GM23338 (cell line): ENCODE results near the gene TSHZ2. TPM values are rescaled to one million over a fixed set of nuclear protein-coding genes. Genes with fewer than 3 reads are reported as not detected.

Experiments
- ATAC-seq: fragments of 200-7000 bp; cut with Tn5 transposase; 3 replicates; pipeline ENCODE4 v1.9.1; 2020
- DNase-seq: peaks from one replicate; pipeline ENCODE4 v3.0.0-alpha.2; 2015; ENCODE audit warnings: low spot score
- H2AFZ ChIP-seq: fragments of 200-600 bp; sonication (generic); 2 replicates; pipeline ENCODE4 v1.8.0; 2016; ENCODE audit warnings: antibody characterized with exemption, mild to moderate bottlenecking, moderate library complexity
- H3F3A ChIP-seq: fragments of 200-600 bp; sonication (generic); replicated peaks from 2 replicates; pipeline ENCODE4 v1.8.0; 2017; ENCODE audit warnings: antibody characterized with exemption, mixed run types, low read depth
- H3K27ac ChIP-seq: fragments of 200-600 bp; sonication (generic); 2 replicates; pipeline ENCODE4 v1.6.1; 2016; ENCODE audit warnings: low read depth
- H3K27me3 ChIP-seq: fragments of 200-600 bp; sonication (generic); 2 replicates; pipeline ENCODE4 v1.8.0; 2016; ENCODE audit warnings: mild to moderate bottlenecking, mixed run types, moderate library complexity; ENCODE audit not compliant: insufficient read depth
- H3K36me3 ChIP-seq: fragments of 200-600 bp; sonication (generic); 2 replicates; pipeline ENCODE4 v1.8.0; 2016; ENCODE audit warnings: mild to moderate bottlenecking; ENCODE audit not compliant: insufficient read depth
- H3K4me1 ChIP-seq: fragments of 200-600 bp; sonication (generic); 2 replicates; pipeline ENCODE4 v1.8.0; 2016; ENCODE audit warnings: mild to moderate bottlenecking, moderate library complexity; ENCODE audit not compliant: insufficient read depth
- H3K4me2 ChIP-seq: fragments of 200-600 bp; sonication (generic); 2 replicates; pipeline ENCODE4 v1.7.1; 2017; ENCODE audit warnings: mixed run types
- H3K4me3 ChIP-seq: fragments of 200-600 bp; sonication (generic); 2 replicates; pipeline ENCODE4 v1.6.1; 2016; ENCODE audit warnings: mixed run types
- H3K79me2 ChIP-seq: fragments of 200-600 bp; sonication (generic); replicated peaks from 2 replicates; pipeline ENCODE4 v1.8.0; 2017; ENCODE audit warnings: mild to moderate bottlenecking; ENCODE audit not compliant: insufficient read depth
- H3K9me2 ChIP-seq: fragments of 200-600 bp; sonication (generic); 2 replicates; pipeline ENCODE4 v1.8.0; 2017; ENCODE audit not compliant: insufficient read depth
- H4K20me1 ChIP-seq: fragments of 200-600 bp; sonication (generic); replicated peaks from 2 replicates; pipeline ENCODE4 v1.8.0; 2017; ENCODE audit warnings: mild to moderate bottlenecking; ENCODE audit not compliant: insufficient read depth
- H3K27ac Mint-ChIP-seq: 2 replicates; pipeline ENCODE4 v1.8.0; 2020; ENCODE audit warnings: inconsistent platforms, mild to moderate bottlenecking, moderate library complexity, mixed read lengths
- H3K27me3 Mint-ChIP-seq: 3 replicates; pipeline ENCODE4 v1.8.0; 2022; ENCODE audit warnings: low read depth, mild to moderate bottlenecking, moderate library complexity, mixed read lengths, inconsistent platforms; ENCODE audit not compliant: insufficient read depth, poor library complexity
- H3K36me3 Mint-ChIP-seq: 3 replicates; pipeline ENCODE4 v1.8.0; 2021; ENCODE audit warnings: low read depth, mild to moderate bottlenecking, inconsistent platforms, moderate library complexity, mixed read lengths
- H3K4me1 Mint-ChIP-seq: 3 replicates; pipeline ENCODE4 v1.8.0; 2020; ENCODE audit warnings: mild to moderate bottlenecking, inconsistent platforms, mixed read lengths
- H3K4me3 Mint-ChIP-seq: 3 replicates; pipeline ENCODE4 v1.8.0; 2021; ENCODE audit warnings: moderate library complexity, mild to moderate bottlenecking, inconsistent platforms, mixed read lengths
- H3K9me3 Mint-ChIP-seq: 3 replicates; pipeline ENCODE4 v1.8.0; 2020; ENCODE audit warnings: moderate library complexity, mild to moderate bottlenecking, inconsistent platforms, mixed read lengths
- CREB1 ChIP-seq: fragments of 250-450 bp; sonication (Bioruptor Pico); IDR thresholded peaks from 2 replicates; pipeline ENCODE4 v1.5.0; 2020; ENCODE audit warnings: low read depth, mild to moderate bottlenecking, moderate library complexity
- EZH2 ChIP-seq: fragments of 200-600 bp; sonication (generic); IDR thresholded peaks from one replicate; pipeline ENCODE4 v1.8.0; 2017; ENCODE audit warnings: antibody characterized with exemption, mild to moderate bottlenecking, low read depth; ENCODE audit not compliant: unreplicated experiment
- EZH2phosphoT487 ChIP-seq: fragments of 200-600 bp; sonication (generic); IDR thresholded peaks from one replicate; pipeline ENCODE4 v1.8.1; 2018; ENCODE audit warnings: antibody characterized with exemption; ENCODE audit not compliant: unreplicated experiment
- JUNB ChIP-seq: IDR thresholded peaks from one replicate; pipeline ENCODE4 v1.6.1; 2016; ENCODE audit warnings: antibody characterized with exemption; ENCODE audit not compliant: unreplicated experiment
- NANOG ChIP-seq: IDR thresholded peaks from 2 replicates; pipeline ENCODE4 v1.6.1; 2016; ENCODE audit warnings: antibody characterized with exemption, borderline replicate concordance
- POLR2AphosphoS5 ChIP-seq: IDR thresholded peaks from 2 replicates; pipeline ENCODE4 v1.6.1; 2016; ENCODE audit warnings: antibody characterized with exemption, low read depth
- STAT1 ChIP-seq: IDR thresholded peaks from one replicate; pipeline ENCODE4 v1.6.1; 2016; ENCODE audit warnings: antibody characterized with exemption; ENCODE audit not compliant: unreplicated experiment
- ZNF114 ChIP-seq: fragments of 250-450 bp; sonication (Bioruptor Pico); IDR thresholded peaks from 2 replicates; pipeline ENCODE4 v1.5.0; 2020; ENCODE audit warnings: mild to moderate bottlenecking, moderate library complexity
- ZNF331 ChIP-seq: fragments of 250-450 bp; sonication (Bioruptor Pico); IDR thresholded peaks from 2 replicates; pipeline ENCODE4 v1.5.0; 2020; ENCODE audit warnings: low read depth, mild to moderate bottlenecking, moderate library complexity
- ZNF462 ChIP-seq: fragments of 250-450 bp; sonication (Bioruptor Pico); IDR thresholded peaks from 2 replicates; pipeline ENCODE4 v1.5.0; 2020; ENCODE audit warnings: mild to moderate bottlenecking, moderate library complexity
- polyA plus RNA-seq: library from polyadenylated mRNA; unstranded; fragments of >200 nt; fragmentation: Nextera tagmentation; extraction: Ambion mirVana; gene quantifications from 2 replicates; pipeline ENCODE4 v1.2.1, GENCODE V29; 2016
- total RNA-seq: library from RNA; depleted of rRNA; stranded (reverse); fragments of >200 nt; shearing (Covaris generic); gene quantifications from 2 replicates; pipeline ENCODE4 v1.2.3, GENCODE V29; 2014
- TF ChIP-seq, protein P1 (sequence below), 2 experiments: fragments of 200-600 bp in 1 of 2; sonication (generic) in 1 of 2; conservative IDR thresholded peaks; 2 replicates each; pipeline versions ENCODE4 v1.5.1 to v1.6.1; 2016 to 2017; ENCODE audit warnings: antibody characterized with exemption in 2 of 2, low read depth in 2 of 2, mild to moderate bottlenecking in 2 of 2, moderate library complexity in 1 of 2
- TF ChIP-seq, protein P2 (sequence below): IDR thresholded peaks from 2 replicates; pipeline ENCODE4 v1.6.1; 2016; ENCODE audit warnings: antibody characterized with exemption

The TSHZ2 gene
- total and polyA plus RNA-seq, 2 experiments from 2014 or later = 0.49 to 1.3 TPM

GRCh38 chr20:53527196-53527595, 555.0 kb downstream of the TSHZ2 start:
- H3K27me3 Mint-ChIP-seq = no peaks in the 10 kb centered on the region
- no peaks in the 10 kb centered on the region for H3K27me3 ChIP-seq
- H4K20me1 ChIP-seq = no peaks in the 10 kb centered on the region
- ATAC-seq (no peak), DNase-seq (no peak)
- H3K36me3 ChIP-seq = no peaks in the 10 kb centered on the region
- no peak overlapping the region for H3K4me2 ChIP-seq
- H3K4me3 Mint-ChIP-seq = no peak overlapping the region
- H3K27ac ChIP-seq = no peak overlapping the region
- no peaks in the 10 kb centered on the region for H3K9me3 Mint-ChIP-seq
- TF ChIP-seq STAT1 (no peak), JUNB (no peak), ZNF114 (no peak), CREB1 (no peak), ZNF462 (no peak), POLR2AphosphoS5 (no peak), EZH2phosphoT487 (no peak), EZH2 (no peak), NANOG (no peak), ZNF331 (CRISPR knock-in tag) (no peak)
- TF ChIP-seq, protein P1, sequence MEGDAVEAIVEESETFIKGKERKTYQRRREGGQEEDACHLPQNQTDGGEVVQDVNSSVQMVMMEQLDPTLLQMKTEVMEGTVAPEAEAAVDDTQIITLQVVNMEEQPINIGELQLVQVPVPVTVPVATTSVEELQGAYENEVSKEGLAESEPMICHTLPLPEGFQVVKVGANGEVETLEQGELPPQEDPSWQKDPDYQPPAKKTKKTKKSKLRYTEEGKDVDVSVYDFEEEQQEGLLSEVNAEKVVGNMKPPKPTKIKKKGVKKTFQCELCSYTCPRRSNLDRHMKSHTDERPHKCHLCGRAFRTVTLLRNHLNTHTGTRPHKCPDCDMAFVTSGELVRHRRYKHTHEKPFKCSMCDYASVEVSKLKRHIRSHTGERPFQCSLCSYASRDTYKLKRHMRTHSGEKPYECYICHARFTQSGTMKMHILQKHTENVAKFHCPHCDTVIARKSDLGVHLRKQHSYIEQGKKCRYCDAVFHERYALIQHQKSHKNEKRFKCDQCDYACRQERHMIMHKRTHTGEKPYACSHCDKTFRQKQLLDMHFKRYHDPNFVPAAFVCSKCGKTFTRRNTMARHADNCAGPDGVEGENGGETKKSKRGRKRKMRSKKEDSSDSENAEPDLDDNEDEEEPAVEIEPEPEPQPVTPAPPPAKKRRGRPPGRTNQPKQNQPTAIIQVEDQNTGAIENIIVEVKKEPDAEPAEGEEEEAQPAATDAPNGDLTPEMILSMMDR (conservative IDR thresholded peaks at IDR 0.05; ENCODE audit: low read depth in 2 of 2) = no peak
- TF ChIP-seq, protein P2, sequence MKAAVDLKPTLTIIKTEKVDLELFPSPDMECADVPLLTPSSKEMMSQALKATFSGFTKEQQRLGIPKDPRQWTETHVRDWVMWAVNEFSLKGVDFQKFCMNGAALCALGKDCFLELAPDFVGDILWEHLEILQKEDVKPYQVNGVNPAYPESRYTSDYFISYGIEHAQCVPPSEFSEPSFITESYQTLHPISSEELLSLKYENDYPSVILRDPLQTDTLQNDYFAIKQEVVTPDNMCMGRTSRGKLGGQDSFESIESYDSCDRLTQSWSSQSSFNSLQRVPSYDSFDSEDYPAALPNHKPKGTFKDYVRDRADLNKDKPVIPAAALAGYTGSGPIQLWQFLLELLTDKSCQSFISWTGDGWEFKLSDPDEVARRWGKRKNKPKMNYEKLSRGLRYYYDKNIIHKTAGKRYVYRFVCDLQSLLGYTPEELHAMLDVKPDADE = no peak
- no peaks in the 10 kb centered on the region for H3K36me3 Mint-ChIP-seq
- no peak overlapping the region for H3K4me3 ChIP-seq
- no peaks in the 10 kb centered on the region for H3K79me2 ChIP-seq
- H3F3A ChIP-seq = no peaks in the 10 kb centered on the region
- H3K4me1 ChIP-seq = no peaks in the 10 kb centered on the region
- H3K27ac Mint-ChIP-seq = no peak overlapping the region
- H2AFZ ChIP-seq = no peak overlapping the region
- H3K4me1 Mint-ChIP-seq = no peaks in the 10 kb centered on the region
- no peaks in the 10 kb centered on the region for H3K9me2 ChIP-seq
